Endothelial cell of umbilical vein (primary cell): ENCODE data around the gene CCDC160. TPM values are rescaled to one million over a fixed set of nuclear protein-coding genes. Genes with fewer than 3 reads are reported as not detected.

Source experiments
- BruUV-seq: library from RNA; stranded (reverse); fragments of 400-500 nt; replicated peaks from 2 replicates; lab custom pipeline; 2021; lab: Mats Ljungman, UMichigan
- CTCF ChIA-PET: fragments of 300-600, 350-600 bp; sonication (Branson Sonifier 250); formaldehyde crosslinking; loops from one replicate; lab custom pipeline; 2021; ENCODE audit warnings: antibody characterized with exemption, inconsistent platforms; lab: Charles Lee
- POLR2A ChIA-PET: fragments of 300-600, 350-600 bp; sonication (Branson Sonifier 250); formaldehyde crosslinking; loops from one replicate; lab custom pipeline; 2021; ENCODE audit warnings: antibody characterized with exemption, inconsistent platforms; lab: Charles Lee
- DNase-seq: peaks from one replicate; pipeline ENCODE4 v3.0.0-alpha.2; 2011; ENCODE audit warnings: low read depth, low spot score
- FAIRE-seq: peaks from 2 replicates; lab custom pipeline; 2011; peaks lifted over from hg19 to GRCh38; lab: Jason Lieb, UNC
- H2AFZ ChIP-seq: 2 replicates; pipeline ENCODE4 v1.6.0; 2012; ENCODE audit warnings: low read depth, low read length, control low read depth, inconsistent platforms
- H3K27ac ChIP-seq: 2 replicates; pipeline ENCODE4 v1.5.1; 2011; ENCODE audit warnings: low read depth, mild to moderate bottlenecking, control low read depth, low read length, moderate library complexity; ENCODE audit not compliant: insufficient read depth
- H3K27me3 ChIP-seq, 2 experiments: 2 replicates each; pipeline versions ENCODE4 v1.6.0 to v1.6.1; 2011; ENCODE audit warnings: low read length in 2 of 2, mixed read lengths in 1 of 2; ENCODE audit not compliant: control insufficient read depth in 2 of 2, insufficient read depth in 2 of 2
- H3K36me3 ChIP-seq, 2 experiments: 2 replicates in 1 of 2; 3 replicates in 1 of 2; pipeline ENCODE4 v1.5.1; 2011; ENCODE audit warnings: low read length in 2 of 2, mild to moderate bottlenecking in 1 of 2, moderate library complexity in 1 of 2; ENCODE audit not compliant: control insufficient read depth in 2 of 2, insufficient read depth in 2 of 2; ENCODE audit errors: extremely low read depth in 1 of 2
- H3K4me1 ChIP-seq: 3 replicates; pipeline ENCODE4 v1.5.1; 2011; ENCODE audit warnings: mild to moderate bottlenecking, low read length; ENCODE audit not compliant: control insufficient read depth, insufficient read depth; ENCODE audit errors: extremely low read depth
- H3K4me2 ChIP-seq: 2 replicates; pipeline ENCODE4 v1.6.1; 2011; ENCODE audit warnings: low read length, control low read depth, mixed read lengths; ENCODE audit not compliant: insufficient read depth
- H3K4me3 ChIP-seq, 3 experiments: fragments of 200-600 bp in 1 of 3; sonication (generic), shearing (Covaris generic) in 1 of 3; replicated peaks in 1 of 3; 2 replicates each; pipeline ENCODE4 v1.5.1; 2011 to 2016; ENCODE audit warnings: control low read depth in 3 of 3, low read length in 3 of 3, mild to moderate bottlenecking in 2 of 3, inconsistent platforms in 1 of 3, low read depth in 1 of 3, moderate library complexity in 1 of 3; ENCODE audit not compliant: insufficient read depth in 1 of 3
- H3K79me2 ChIP-seq: 2 replicates; pipeline ENCODE4 v1.6.0; 2012; ENCODE audit warnings: low read length, inconsistent platforms; ENCODE audit not compliant: control insufficient read depth, insufficient read depth
- H3K9ac ChIP-seq: replicated peaks from 2 replicates; pipeline ENCODE3; 2011; ENCODE audit warnings: low read length, control low read depth; ENCODE audit not compliant: insufficient read depth; ENCODE audit errors: extremely low read depth
- H3K9me1 ChIP-seq: replicated peaks from 3 replicates; pipeline ENCODE4 v1.6.0; 2011; ENCODE audit warnings: mild to moderate bottlenecking, low read length; ENCODE audit not compliant: control insufficient read depth, insufficient read depth; ENCODE audit errors: extremely low read depth
- H3K9me3 ChIP-seq: replicated peaks from 2 replicates; pipeline ENCODE4 v1.5.1; 2012; ENCODE audit warnings: low read length, inconsistent platforms; ENCODE audit not compliant: control insufficient read depth, insufficient read depth
- H4K20me1 ChIP-seq: replicated peaks from 2 replicates; pipeline ENCODE3; 2011; ENCODE audit warnings: mild to moderate bottlenecking, low read length; ENCODE audit not compliant: control insufficient read depth, insufficient read depth; ENCODE audit errors: extremely low read depth
- EZH2 ChIP-seq: IDR thresholded peaks from 2 replicates; pipeline ENCODE4 v1.6.1; 2012; ENCODE audit warnings: borderline replicate concordance, low read depth, mild to moderate bottlenecking, moderate library complexity, low read length, inconsistent platforms; ENCODE audit not compliant: severe bottlenecking
- FOS ChIP-seq: IDR thresholded peaks from 2 replicates; pipeline ENCODE4 v1.6.1; 2011; ENCODE audit warnings: mild to moderate bottlenecking, low read length, moderate library complexity, borderline replicate concordance; ENCODE audit not compliant: insufficient read depth
- GATA2 ChIP-seq: IDR thresholded peaks from 2 replicates; pipeline ENCODE4 v1.7.0; 2011; ENCODE audit warnings: low read depth, mild to moderate bottlenecking, moderate library complexity, mixed read lengths, low read length; ENCODE audit not compliant: insufficient read length, insufficient read depth
- JUN ChIP-seq: IDR thresholded peaks from 2 replicates; pipeline ENCODE4 v1.6.1; 2011; ENCODE audit warnings: borderline replicate concordance, low read depth; ENCODE audit not compliant: insufficient read length, insufficient read depth
- POLR2A ChIP-seq: IDR thresholded peaks from 2 replicates; pipeline ENCODE4 v1.6.1; 2012; ENCODE audit warnings: low read depth, mild to moderate bottlenecking, control low read depth, low read length
- POLR2AphosphoS5 ChIP-seq: IDR thresholded peaks from 2 replicates; pipeline ENCODE4 v1.6.1; 2012; ENCODE audit warnings: low read depth, mild to moderate bottlenecking, control low read depth, low read length, moderate library complexity; ENCODE audit not compliant: insufficient read depth
- dilution Hi-C: fragments of 300-500 bp; cut with MboI; formaldehyde crosslinking; loops from one replicate; pipeline ENCODE4 v1.15.0; 2019; ENCODE audit warnings: low sequenced_read_pairs; ENCODE audit not compliant: extremely low pct_ligation_motif_present
- intact Hi-C: fragments of 100-400 bp; cut with micrococcal nuclease; formaldehyde crosslinking; loops from one replicate; pipeline ENCODE4 v1.10.0; 2022
- polyA plus RNA-seq, 4 experiments: library from polyadenylated mRNA; depleted of rRNA in 3 of 4; stranded (reverse) in 3 of 4; unstranded in 1 of 4; fragments of >200 nt; gene quantifications; 2 replicates each; pipeline versions ENCODE4 v1.2.1 to v1.2.3, GENCODE V29; 2011 to 2012; ENCODE audit warnings: missing spikeins in 1 of 4
- total RNA-seq: library from RNA; stranded (reverse); gene quantifications from 2 replicates; pipeline ENCODE4 v1.2.3, GENCODE V29; 2021
- TF ChIP-seq, protein P1 (sequence below), 2 donors: IDR thresholded peaks; 1 replicate in 1 of 2; 2 replicates in 1 of 2; pipeline ENCODE4 v1.5.1; 2011; ENCODE audit warnings: low read length in 2 of 2, mild to moderate bottlenecking in 2 of 2, moderate library complexity in 2 of 2, control low read depth in 1 of 2, inconsistent platforms in 1 of 2, low read depth in 1 of 2; ENCODE audit not compliant: insufficient read depth in 1 of 2; ENCODE audit errors: extremely low read depth in 1 of 2
- TF ChIP-seq, protein P2 (sequence below): IDR thresholded peaks from 2 replicates; pipeline ENCODE4 v1.6.1; 2011; ENCODE audit not compliant: insufficient read depth, insufficient read length

CCDC160 gene
- total and polyA plus RNA-seq, 2 donors (not counting 3 experiments of a cell fraction or from before 2014, with no cell fraction given): not detected

DNA sequence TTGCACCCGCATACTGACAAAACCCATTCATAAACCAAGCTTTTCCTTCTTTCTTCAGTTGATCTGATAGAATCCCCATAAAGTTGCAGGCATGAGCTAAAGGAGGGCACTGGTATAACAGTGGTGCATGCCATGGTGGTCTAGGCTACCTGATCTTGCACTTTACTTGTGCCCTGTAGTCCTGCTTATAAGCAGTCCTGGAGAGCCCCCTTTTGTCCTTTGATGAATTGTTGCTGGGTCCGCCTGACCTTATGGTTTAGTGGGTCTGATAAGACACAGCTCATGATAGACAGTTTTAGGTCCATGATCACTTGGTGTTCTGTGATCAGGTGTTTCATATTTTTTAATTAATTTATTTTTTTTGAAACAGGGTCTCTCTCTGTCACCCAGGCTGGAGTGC, 19.7 kb downstream of the CCDC160 start:
- no peaks in the 10 kb centered on the region for H3K9me3 ChIP-seq
- no peak overlapping the region for H3K27ac ChIP-seq
- H3K36me3 ChIP-seq: no peaks in the 10 kb centered on the region
- ChIA-PET POLR2A (no interaction called here), CTCF (no interaction called here)
- no peaks in the 10 kb centered on the region for H3K4me1 ChIP-seq
- H4K20me1 ChIP-seq: no peaks in the 10 kb centered on the region
- no peak overlapping the region for H3K4me3 ChIP-seq
- TF ChIP-seq EZH2 (no peak), JUN (no peak), POLR2A (no peak), FOS (no peak), POLR2AphosphoS5 (no peak), GATA2 (no peak)
- TF ChIP-seq, protein P1, sequence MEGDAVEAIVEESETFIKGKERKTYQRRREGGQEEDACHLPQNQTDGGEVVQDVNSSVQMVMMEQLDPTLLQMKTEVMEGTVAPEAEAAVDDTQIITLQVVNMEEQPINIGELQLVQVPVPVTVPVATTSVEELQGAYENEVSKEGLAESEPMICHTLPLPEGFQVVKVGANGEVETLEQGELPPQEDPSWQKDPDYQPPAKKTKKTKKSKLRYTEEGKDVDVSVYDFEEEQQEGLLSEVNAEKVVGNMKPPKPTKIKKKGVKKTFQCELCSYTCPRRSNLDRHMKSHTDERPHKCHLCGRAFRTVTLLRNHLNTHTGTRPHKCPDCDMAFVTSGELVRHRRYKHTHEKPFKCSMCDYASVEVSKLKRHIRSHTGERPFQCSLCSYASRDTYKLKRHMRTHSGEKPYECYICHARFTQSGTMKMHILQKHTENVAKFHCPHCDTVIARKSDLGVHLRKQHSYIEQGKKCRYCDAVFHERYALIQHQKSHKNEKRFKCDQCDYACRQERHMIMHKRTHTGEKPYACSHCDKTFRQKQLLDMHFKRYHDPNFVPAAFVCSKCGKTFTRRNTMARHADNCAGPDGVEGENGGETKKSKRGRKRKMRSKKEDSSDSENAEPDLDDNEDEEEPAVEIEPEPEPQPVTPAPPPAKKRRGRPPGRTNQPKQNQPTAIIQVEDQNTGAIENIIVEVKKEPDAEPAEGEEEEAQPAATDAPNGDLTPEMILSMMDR (IDR thresholded peaks at IDR 0.05; ENCODE audit: extremely low read depth in 1 of 2, insufficient read depth in 1 of 2, low read depth in 1 of 2, low read length in 2 of 2): no peak
- TF ChIP-seq, protein P2, sequence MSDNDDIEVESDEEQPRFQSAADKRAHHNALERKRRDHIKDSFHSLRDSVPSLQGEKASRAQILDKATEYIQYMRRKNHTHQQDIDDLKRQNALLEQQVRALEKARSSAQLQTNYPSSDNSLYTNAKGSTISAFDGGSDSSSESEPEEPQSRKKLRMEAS: no peak
- H3K4me2 ChIP-seq: no peak overlapping the region
- BruUV-seq: no TSS peak
- FAIRE-seq (no peak), DNase-seq (no peak)
- no peak overlapping the region for H3K9ac ChIP-seq
- H2AFZ ChIP-seq: no peak overlapping the region
- dilution Hi-C loops (no loop called here), intact Hi-C loops (no loop called here)
- H3K27me3 ChIP-seq: no peaks in the 10 kb centered on the region
- no peaks in the 10 kb centered on the region for H3K9me1 ChIP-seq
- no peaks in the 10 kb centered on the region for H3K79me2 ChIP-seq
